Natural killer cell (primary cell): ENCODE results near the gene DRAM2. TPM values are rescaled to one million over a fixed set of nuclear protein-coding genes. Genes with fewer than 3 reads are reported as not detected.

Experiments
- total RNA-seq, 4 donors: library from RNA; stranded (reverse); fragments of 120-200 nt in 1 of 4; gene quantifications; one replicate each; pipeline versions ENCODE4 v1.2.3 to v1.2.4, GENCODE V29; 2013 to 2022

DRAM2 gene
- total RNA-seq, 3 donors from 2014 or later (not counting 1 experiment from before 2014, with no cell fraction given) = 35.8 to 40.8 (median 36.4) TPM

Other genes starting within 250 kb of the DRAM2 start
- gene LRIF1, start 176.2 kb downstream of the DRAM2 start, total RNA-seq = 10 to 100 TPM in 2 of 3 donors, 1 to 10 TPM in 1; 8.9 to 12.5 (median 10.4) TPM
- 10 to 100 TPM; 35.4 to 49.5 (median 40.9) TPM for gene CEPT1, start 130 bp upstream of the DRAM2 start, total RNA-seq
- gene DENND2D, start 60.6 kb upstream of the DRAM2 start, total RNA-seq = 100 to 1,000 TPM; 203 to 297 (median 203) TPM
- gene CHI3L2, start 87.6 kb upstream of the DRAM2 start, total RNA-seq = 10 to 100 TPM; 13.5 to 21.1 (median 17.0) TPM
- not detected for gene CHIA, start 150.8 kb upstream of the DRAM2 start, total RNA-seq